Hematopoietic multipotent progenitor cell treated with erythropoietin and hydrocortisone succinate and interleukin-3 and kit ligand, for 15 days (in vitro differentiated cells): ENCODE results near the gene CTNND1.
"Not testable (repeated sequence)": the region's sequence is repeated elsewhere in the genome, so short reads cannot be mapped to it uniquely, and the experiment has no call there.

Source experiments
- DNase-seq: peaks from one replicate; pipeline ENCODE4 v3.0.0-alpha.2; 2015; ENCODE audit warnings: low spot score

CTNND1 gene

GRCh38 chr11:57791321-57792059 lies 29.9 kb downstream of the CTNND1 start:
- DNase-seq: no peak

- no peak for DNase-seq
Observed at GRCh38 chr11:57792060-57792541, 30.5 kb downstream of the CTNND1 start.

DNA sequence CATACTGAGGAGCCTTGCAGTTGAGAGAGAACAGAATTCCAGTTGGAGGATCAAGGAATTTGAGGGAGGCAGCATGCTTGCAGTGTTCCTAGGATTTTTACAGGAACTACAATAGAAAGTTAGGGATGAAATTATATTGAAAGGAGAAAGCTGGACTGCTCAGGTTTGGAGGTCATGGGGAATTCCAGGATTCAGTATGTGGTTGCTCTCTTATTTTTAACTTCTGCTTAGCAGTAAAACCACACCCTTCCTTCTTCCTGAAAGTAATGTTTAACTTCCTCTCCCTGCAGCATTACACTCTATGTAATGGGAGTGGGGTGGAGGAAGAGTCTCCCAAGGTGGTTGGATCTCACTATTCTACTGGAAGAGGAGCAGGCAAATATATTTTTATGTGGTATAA lies 31.3 kb downstream of the CTNND1 start:
- DNase-seq: no peak

DNA sequence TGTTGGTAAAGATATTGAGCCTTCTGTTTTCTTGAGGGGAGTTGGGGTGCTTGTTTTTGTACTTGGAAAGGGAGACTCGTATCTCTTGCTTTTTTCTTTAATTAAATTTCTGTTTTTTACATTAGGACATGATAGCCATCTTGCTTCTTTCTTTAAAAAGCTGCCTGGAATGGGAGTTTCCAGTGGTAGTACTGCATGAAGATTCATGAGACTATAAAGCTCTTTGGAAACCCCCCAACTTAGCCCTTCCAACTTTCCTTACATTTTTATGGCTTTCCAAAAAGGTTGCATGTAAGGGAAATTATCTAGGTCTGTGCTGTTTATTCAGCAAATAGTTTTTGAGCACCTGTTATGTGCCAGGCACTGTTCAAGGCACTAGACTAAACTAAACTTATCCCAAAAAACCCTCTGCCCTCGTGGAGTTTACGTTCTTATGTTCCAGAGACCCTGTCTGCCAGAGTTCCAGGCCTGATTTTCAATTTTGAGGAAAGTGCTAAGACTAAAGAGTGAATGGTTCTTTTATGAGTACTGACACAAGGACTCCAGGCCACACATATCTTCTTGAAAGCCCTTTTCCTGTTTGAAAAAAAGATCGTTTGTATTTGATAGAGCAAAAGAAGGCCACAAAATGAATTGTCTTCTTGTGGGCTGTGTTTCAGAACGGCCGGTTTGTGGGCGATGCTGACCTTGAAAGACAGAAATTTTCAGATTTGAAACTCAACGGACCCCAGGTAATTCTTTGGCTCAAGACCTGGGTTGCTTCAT lies 31.9 kb downstream of the CTNND1 start:
- no peak for DNase-seq

GRCh38 chr11:57798905-57799559 lies 37.4 kb downstream of the CTNND1 start:
- no peak for DNase-seq

- peak; percentile 69 for DNase-seq
Observed at GRCh38 chr11:57800444-57801182, 39.0 kb downstream of the CTNND1 start.

DNA sequence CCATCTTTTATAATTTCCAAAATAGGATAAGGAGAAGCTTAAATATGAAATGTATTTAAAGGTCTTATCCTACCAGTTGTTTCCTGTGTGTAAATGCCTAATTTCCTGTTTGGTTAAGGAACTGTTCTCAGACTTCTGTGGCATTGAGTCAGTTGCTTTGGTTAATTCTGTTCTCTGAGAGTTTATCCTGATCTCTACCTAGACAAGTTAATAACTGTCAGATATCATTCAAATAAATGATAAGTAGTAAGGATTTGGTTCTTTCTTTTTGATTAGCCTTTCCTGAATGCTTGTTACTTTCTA lies 39.5 kb downstream of the CTNND1 start:
- DNase-seq: no peak

- DNase-seq: no peak
Observed at GRCh38 chr11:57802411-57802810, 40.8 kb downstream of the CTNND1 start.

GRCh38 chr11:57804466-57804865 lies 42.9 kb downstream of the CTNND1 start:
- no peak for DNase-seq

DNA sequence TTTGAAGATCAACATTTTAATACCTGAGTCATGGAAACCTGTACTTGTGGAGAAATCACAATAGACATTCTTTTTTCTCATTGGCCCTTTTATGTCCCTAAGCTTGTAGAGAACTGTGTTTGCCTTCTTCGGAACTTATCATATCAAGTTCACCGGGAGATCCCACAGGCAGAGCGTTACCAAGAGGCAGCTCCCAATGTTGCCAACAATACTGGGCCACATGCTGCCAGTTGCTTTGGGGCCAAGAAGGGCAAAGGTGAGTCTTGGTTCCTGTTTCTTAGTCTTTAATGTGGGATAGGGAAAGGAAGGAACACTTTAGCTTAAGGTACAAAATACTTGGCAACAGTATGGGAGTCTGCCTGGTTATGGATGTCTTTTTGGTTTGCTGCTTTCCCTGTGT lies 44.2 kb downstream of the CTNND1 start:
- DNase-seq: no peak

DNA sequence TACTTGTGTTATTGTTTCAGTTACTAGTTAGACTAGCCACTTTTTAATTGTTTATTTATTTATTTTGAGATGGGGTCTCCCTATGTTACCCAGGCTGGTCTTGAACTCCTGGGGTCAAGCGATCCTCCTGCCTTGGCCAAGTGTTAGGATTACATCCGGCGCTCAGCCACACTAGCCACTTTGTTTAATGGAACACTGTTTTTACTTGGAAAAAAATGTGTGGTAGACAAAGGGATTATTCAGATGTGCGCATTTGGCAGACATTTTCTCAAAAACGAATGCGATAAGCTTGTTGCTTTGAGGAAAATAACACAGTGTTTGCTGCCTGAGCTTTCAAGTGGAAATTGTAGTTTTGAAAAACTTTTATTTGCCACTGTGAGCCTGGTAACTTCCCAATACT lies 51.0 kb downstream of the CTNND1 start:
- DNase-seq: no peak

GRCh38 chr11:57815476-57815875 lies 53.9 kb downstream of the CTNND1 start:
- DNase-seq: no peak

GRCh38 chr11:57815877-57816276 lies 54.3 kb downstream of the CTNND1 start:
- no peak for DNase-seq

DNA sequence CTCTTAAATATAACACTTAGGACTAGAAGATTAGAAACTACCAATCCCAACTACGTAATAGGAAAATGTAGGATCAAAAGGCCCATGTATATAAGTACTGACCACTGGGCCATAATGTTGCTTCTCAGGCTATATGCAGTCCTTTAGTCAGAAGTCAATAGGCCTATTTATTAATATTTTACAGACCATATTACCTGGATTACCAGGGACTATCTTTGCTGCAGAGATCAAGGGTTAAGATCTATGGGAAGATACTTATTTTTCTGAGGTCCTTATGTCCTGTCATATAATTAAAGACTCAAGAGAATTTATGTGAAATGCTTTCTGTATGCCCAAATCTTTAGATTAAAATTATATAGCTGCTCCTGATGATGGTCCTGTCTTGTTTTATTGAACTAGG lies 57.2 kb downstream of the CTNND1 start:
- no peak for DNase-seq

DNA sequence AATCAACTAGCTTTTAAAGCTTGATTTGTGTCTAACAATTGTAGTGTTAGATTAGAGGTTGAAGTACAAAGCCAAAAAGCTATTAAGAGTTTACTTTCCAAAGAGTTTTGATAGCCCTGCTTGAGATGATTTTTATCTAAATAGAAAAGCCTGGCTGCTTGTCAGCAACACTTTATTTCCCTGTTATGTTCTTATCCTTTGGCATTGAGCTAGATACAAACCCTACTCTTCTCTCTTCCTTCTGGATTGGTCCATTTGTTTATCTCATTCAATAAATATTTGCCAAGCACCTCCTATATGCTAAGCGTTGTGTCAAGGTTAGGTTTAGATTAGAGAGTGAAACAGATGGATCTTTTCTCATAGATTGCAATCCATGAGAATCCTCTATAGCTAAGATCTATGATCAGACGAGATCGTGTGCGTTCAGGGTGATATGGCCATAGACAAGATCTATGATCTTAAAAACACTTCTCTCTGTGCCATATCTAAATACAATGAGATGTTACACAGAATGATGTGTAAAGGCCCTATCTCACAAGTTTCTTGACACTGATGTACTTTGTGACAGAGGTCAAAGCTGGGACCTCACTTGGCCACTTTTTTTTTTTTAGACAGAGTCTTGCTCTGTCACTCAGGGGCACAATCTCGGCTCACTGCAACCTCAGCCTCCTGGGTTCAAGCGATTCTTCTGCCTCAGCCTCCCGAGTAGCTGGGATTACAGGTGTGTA lies 57.8 kb downstream of the CTNND1 start:
- no peak for DNase-seq

DNA sequence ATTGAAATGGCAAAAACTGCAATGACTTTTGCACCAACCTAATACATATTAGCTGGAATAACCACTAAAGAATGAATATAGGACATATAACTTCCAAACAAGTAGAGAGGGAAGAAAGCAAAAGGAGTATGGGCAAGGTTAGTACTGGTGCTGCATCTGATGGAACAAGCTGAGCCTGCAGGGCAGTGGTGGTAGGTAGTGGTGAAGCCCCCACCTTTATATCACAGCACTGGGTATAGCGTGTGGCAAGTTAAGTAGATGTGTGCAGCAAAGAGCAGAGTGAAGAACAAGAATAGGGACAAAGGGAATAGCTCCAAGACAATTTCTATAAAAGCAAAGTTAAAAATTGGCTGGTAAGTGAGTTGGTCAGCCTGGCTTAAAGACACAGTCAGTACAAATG lies 62.3 kb downstream of the CTNND1 start:
- DNase-seq: no peak

DNA sequence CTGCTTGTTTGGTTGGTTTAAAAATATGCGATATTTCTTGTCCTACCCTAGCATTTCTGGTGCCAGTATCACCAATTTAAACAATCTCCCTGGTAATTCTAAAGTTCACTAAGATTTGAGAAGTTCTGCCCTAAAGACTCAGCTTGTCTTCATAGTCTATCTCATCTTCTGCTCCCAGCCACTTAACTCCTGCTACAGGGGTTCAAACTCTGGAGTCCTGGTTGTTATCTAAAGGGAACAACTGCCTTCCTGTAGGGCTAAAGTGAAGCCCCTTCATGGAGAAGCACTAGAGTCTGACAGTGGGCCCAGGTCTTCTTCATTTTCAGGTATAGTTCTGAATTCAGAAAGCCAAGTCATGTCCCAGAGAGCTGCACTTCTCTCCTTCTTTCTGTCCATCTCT lies 73.2 kb downstream of the CTNND1 start:
- no peak for DNase-seq

DNA sequence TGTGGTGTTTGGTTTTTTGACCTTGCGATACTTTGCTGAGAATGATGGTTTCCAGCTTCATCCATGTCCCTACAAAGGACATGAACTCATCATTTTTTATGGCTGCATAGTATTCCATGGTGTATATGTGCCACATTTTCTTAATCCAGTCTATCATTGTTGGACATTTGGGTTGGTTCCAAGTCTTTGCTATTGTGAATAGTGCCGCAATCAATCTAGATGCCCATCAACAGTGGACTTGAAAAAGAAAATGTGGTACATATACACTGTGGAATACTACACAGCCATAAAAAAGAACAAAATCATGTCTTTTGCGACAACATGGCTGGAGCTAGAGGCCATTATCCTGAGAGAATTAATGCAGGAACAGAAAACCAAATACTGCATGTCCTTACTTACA lies 77.0 kb downstream of the CTNND1 start:
- not testable (repeated sequence) for DNase-seq

DNA sequence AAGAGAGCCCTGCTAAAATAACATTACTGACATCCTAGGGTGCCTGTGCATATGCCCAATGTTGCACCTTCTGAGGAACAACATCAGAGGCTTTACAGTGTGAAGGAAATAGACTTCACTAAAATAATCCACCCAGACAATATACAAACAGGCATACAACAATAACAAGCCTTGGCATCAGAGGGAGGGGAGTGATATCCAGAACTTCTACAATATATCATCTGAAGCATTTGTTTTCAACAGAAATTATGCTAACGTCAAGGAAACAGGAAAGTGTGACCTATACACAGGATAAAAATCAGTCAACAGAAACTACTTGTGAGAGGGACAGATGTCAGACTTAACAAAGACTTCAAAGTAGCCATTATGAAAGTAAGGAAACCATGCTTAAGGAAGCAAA lies 81.3 kb downstream of the CTNND1 start:
- DNase-seq: no peak

GRCh38 chr11:57867966-57868365 lies 106.4 kb downstream of the CTNND1 start:
- no peak for DNase-seq

DNA sequence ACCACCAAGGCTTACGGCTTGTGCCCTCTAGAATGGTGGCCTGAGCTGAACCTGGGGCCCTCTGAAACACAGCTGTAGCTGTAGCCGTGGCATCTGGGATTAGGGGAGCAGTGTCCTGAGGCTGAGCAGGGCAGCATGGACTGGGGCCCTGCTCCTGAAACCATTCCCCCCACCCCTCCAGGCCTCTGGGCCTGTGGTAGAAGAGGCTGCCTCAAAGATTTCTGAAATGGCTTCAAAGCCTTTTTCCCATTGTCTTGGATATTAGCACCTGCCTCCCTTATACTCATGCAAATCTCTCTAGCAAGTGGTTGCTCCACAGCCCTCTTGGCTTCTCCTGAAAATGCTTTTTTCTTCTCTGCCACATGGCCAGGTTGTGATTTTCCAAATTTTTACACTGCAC lies 106.9 kb downstream of the CTNND1 start:
- DNase-seq: no peak
